CD4-positive, alpha-beta T cell treated with Interleukin-1 beta for 1 hour (primary cell): Measurements from ENCODE around the gene PPIE.

Experiments used
- DNase-seq, 2 donors: peaks; one replicate each; pipeline ENCODE4 v3.0.0-alpha.2; 2020 to 2022

The PPIE gene

GRCh38 chr1:39808784-39809517, 70.3 kb downstream of the PPIE start:
- DNase-seq, result no peak

GRCh38 chr1:39812913-39813312, 74.2 kb downstream of the PPIE start:
- DNase-seq, result no peak
